Colonic mucosa (tissue), 4 donors: ENCODE data around the gene EEF1A1. TPM values are rescaled to one million over a fixed set of nuclear protein-coding genes. Genes with fewer than 3 reads are reported as not detected.

Experiments used
- DNase-seq: peaks from one replicate; pipeline ENCODE4 v3.0.0-alpha.2; 2020
- H3K27ac ChIP-seq: fragments of 200-600 bp; one replicate; pipeline ENCODE4 v1.8.0; 2021
- H3K27me3 ChIP-seq: fragments of 200-600 bp; one replicate; pipeline ENCODE4 v1.8.0; 2021
- H3K36me3 ChIP-seq: fragments of 200-600 bp; one replicate; pipeline ENCODE4 v1.8.0; 2021
- H3K4me1 ChIP-seq: fragments of 200-600 bp; one replicate; pipeline ENCODE4 v1.8.0; 2021; ENCODE audit warnings: mild to moderate bottlenecking
- H3K4me3 ChIP-seq: fragments of 200-600 bp; one replicate; pipeline ENCODE4 v1.8.0; 2021
- H3K9ac ChIP-seq, 2 donors: one replicate each; pipeline ENCODE4 v1.7.0; 2013; ENCODE audit warnings: control low read depth in 2 of 2, low read depth in 2 of 2, low read length in 2 of 2
- H3K9me3 ChIP-seq: fragments of 200-600 bp; one replicate; pipeline ENCODE4 v1.8.0; 2021
- intact Hi-C: fragments of 100-400 bp; cut with DNase I; formaldehyde crosslinking; loops from one replicate; pipeline ENCODE4 v1.14.1; 2022
- total RNA-seq, 2 donors: library from RNA; stranded (reverse); fragmentation: NEBNext Ultra II Directional in 1 of 2; extraction: Animal tissue kit (Norgen Biotek cat#: 25700) in 1 of 2; gene quantifications; one replicate each; pipeline ENCODE4 v1.2.1, GENCODE V29; 2021
- TF ChIP-seq, protein P1 (sequence below): fragments of 200-600 bp; IDR thresholded peaks from one replicate; pipeline ENCODE4 v1.8.0; 2022; ENCODE audit warnings: antibody characterized with exemption, mild to moderate bottlenecking
- donor health status: healthy.
- donor health status: DM: no; HTN: no; CAD: no.
- donor health status: DM: no; HTN: no; CAD: no.

Gene EEF1A1
- total RNA-seq, 2 donors from 2014 or later: 7,049 to 8,990 TPM

GRCh38 chr6:73487473-73487872 lies 33.4 kb downstream of the EEF1A1 start:
- Histone ChIP-seq H3K9me3 (no peaks in the 10 kb centered on the region), H3K27me3 (no peaks in the 10 kb centered on the region), H3K27ac (no peak overlapping the region), H3K9ac (no peak overlapping the region), H3K4me3 (no peak overlapping the region), H3K4me1 (no peaks in the 10 kb centered on the region), H3K36me3 (peaks cover 9% of the 10 kb centered on the region)
- TF ChIP-seq, protein P1, sequence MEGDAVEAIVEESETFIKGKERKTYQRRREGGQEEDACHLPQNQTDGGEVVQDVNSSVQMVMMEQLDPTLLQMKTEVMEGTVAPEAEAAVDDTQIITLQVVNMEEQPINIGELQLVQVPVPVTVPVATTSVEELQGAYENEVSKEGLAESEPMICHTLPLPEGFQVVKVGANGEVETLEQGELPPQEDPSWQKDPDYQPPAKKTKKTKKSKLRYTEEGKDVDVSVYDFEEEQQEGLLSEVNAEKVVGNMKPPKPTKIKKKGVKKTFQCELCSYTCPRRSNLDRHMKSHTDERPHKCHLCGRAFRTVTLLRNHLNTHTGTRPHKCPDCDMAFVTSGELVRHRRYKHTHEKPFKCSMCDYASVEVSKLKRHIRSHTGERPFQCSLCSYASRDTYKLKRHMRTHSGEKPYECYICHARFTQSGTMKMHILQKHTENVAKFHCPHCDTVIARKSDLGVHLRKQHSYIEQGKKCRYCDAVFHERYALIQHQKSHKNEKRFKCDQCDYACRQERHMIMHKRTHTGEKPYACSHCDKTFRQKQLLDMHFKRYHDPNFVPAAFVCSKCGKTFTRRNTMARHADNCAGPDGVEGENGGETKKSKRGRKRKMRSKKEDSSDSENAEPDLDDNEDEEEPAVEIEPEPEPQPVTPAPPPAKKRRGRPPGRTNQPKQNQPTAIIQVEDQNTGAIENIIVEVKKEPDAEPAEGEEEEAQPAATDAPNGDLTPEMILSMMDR: no peak
- intact Hi-C loops: no loop called here
- DNase-seq: no peak

DNA sequence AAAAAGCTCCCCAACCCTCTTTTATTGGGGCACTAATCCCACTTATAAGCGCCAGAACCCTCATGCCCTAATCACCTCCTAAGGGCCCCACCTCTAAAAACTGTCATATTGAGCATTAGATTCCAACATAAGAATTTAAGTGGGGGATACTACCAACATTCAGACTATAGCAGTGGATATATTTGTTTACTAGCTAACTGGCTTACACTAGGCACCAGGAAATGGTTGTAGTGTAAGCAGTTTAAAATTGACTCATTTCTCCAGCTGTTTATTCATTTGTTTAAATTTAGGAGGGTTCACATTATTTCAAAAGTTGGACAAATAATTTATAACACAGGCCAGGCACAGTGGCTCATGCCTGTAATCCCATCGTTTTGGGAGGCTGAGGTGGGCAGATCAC lies 36.4 kb downstream of the EEF1A1 start:
- H3K36me3 ChIP-seq: peaks cover 20% of the 10 kb centered on the region
- no peaks in the 10 kb centered on the region for H3K27me3 ChIP-seq
- no peak overlapping the region for H3K9ac ChIP-seq
- no peaks in the 10 kb centered on the region for H3K4me1 ChIP-seq
- H3K27ac ChIP-seq: no peak overlapping the region
- TF ChIP-seq, protein P1: no peak
- no peak for DNase-seq
- intact Hi-C loops: no loop called here
- H3K9me3 ChIP-seq: no peaks in the 10 kb centered on the region
- no peak overlapping the region for H3K4me3 ChIP-seq

- no peaks in the 10 kb centered on the region for H3K9me3 ChIP-seq
- no peaks in the 10 kb centered on the region for H3K27me3 ChIP-seq
- no peaks in the 10 kb centered on the region for H3K4me1 ChIP-seq
- no peak overlapping the region for H3K9ac ChIP-seq
- no peak overlapping the region for H3K27ac ChIP-seq
- TF ChIP-seq, protein P1: no peak
- no peak for DNase-seq
- no peak overlapping the region for H3K4me3 ChIP-seq
- H3K36me3 ChIP-seq: peaks cover 20% of the 10 kb centered on the region
- intact Hi-C loops: no loop called here
Measured at GRCh38 chr6:73481969-73482368, 38.9 kb downstream of the EEF1A1 start.

DNA sequence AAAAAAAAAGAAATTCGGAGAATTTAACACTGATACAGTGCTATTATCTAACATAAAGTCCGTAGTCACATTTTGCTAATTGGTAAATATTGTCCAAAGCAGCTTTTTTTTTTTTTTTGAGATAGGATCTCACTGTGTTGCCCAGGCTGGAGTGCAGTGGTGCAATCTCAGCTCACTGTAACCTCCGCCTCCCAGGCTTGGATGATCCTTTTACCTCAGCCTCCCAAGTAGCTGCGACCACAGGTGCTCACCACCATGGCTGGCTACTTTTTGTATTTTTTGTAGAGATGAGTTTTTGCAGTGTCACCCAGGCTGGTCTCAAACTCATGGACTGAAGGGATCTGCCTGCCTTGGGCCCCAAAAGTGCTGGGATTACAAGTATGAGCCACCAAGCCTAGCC lies 43.4 kb downstream of the EEF1A1 start:
- H3K36me3 ChIP-seq: peaks cover 16% of the 10 kb centered on the region
- intact Hi-C loops: no loop called here

DNA sequence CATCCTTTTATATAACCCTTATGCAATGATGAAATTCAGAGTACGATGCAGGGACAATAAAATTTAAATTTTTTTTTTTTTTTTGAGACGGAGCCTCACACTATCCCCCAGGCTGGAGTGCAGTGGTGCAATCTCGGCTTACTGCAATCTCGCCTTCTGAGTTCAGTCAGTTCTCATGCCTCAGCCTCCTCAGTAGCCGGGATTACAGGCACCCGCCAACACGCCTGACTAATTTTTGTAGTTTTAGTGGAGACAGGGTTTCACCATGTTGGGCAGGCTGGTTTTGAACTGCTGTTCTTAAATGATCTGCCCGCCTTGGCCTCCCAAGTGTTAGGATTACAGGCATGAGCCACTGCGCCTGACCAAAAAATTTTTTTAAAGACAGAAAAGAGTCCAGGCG lies 44.1 kb downstream of the EEF1A1 start:
- no peak overlapping the region for H3K4me3 ChIP-seq
- H3K4me1 ChIP-seq: no peaks in the 10 kb centered on the region
- TF ChIP-seq, protein P1: no peak
- H3K27ac ChIP-seq: no peak overlapping the region
- DNase-seq: no peak
- no peaks in the 10 kb centered on the region for H3K9me3 ChIP-seq
- H3K36me3 ChIP-seq: peaks cover 12% of the 10 kb centered on the region
- intact Hi-C loops: no loop called here
- no peak overlapping the region for H3K9ac ChIP-seq
- H3K27me3 ChIP-seq: no peaks in the 10 kb centered on the region

More for the DNA sequence above, 43.4 kb downstream of the EEF1A1 start:
- H3K27ac ChIP-seq: no peak overlapping the region
- H3K4me3 ChIP-seq: no peak overlapping the region
- H3K27me3 ChIP-seq: no peaks in the 10 kb centered on the region
- no peak overlapping the region for H3K9ac ChIP-seq
- no peak for DNase-seq
- no peaks in the 10 kb centered on the region for H3K4me1 ChIP-seq
- no peaks in the 10 kb centered on the region for H3K9me3 ChIP-seq
- TF ChIP-seq, protein P1: no peak
